GM23248 (cell line): ENCODE results near the gene NR3C2. TPM values are rescaled to one million over a fixed set of nuclear protein-coding genes. Genes with fewer than 3 reads are reported as not detected.
A peak's percentile ranks its signal among the peaks of the same experiment; 100 is the strongest.

Source experiments
- DNase-seq: peaks from one replicate; pipeline ENCODE4 v3.0.0-alpha.2; 2015
- H2AFZ ChIP-seq: fragments of 200-600 bp; sonication (generic); 2 replicates; pipeline ENCODE4 v1.6.1; 2016; ENCODE audit warnings: antibody characterized with exemption
- H3F3A ChIP-seq: fragments of 200-600 bp; sonication (generic); 2 replicates; pipeline ENCODE4 v1.6.1; 2016; ENCODE audit warnings: mild to moderate bottlenecking, antibody characterized with exemption, mixed run types; ENCODE audit not compliant: insufficient read depth
- H3K27ac ChIP-seq: fragments of 200-600 bp; sonication (generic); 2 replicates; pipeline ENCODE4 v1.5.1; 2016; ENCODE audit warnings: mild to moderate bottlenecking
- H3K27me3 ChIP-seq: fragments of 200-600 bp; sonication (generic); replicated peaks from 2 replicates; pipeline ENCODE4 v1.6.1; 2016; ENCODE audit warnings: mild to moderate bottlenecking; ENCODE audit not compliant: insufficient read depth
- H3K36me3 ChIP-seq: fragments of 200-600 bp; sonication (generic); 2 replicates; pipeline ENCODE4 v1.6.1; 2016; ENCODE audit warnings: low read depth, mild to moderate bottlenecking
- H3K4me1 ChIP-seq: fragments of 200-600 bp; sonication (generic); 2 replicates; pipeline ENCODE4 v1.6.1; 2016; ENCODE audit warnings: mild to moderate bottlenecking; ENCODE audit not compliant: insufficient read depth
- H3K4me2 ChIP-seq: fragments of 200-600 bp; sonication (generic); one replicate; pipeline ENCODE4 v1.6.1; 2016; ENCODE audit warnings: mild to moderate bottlenecking; ENCODE audit not compliant: unreplicated experiment
- H3K4me3 ChIP-seq: fragments of 200-600 bp; sonication (generic); 2 replicates; pipeline ENCODE4 v1.5.1; 2016; ENCODE audit warnings: mild to moderate bottlenecking
- H3K79me2 ChIP-seq: fragments of 200-600 bp; sonication (generic); 2 replicates; pipeline ENCODE4 v1.6.1; 2016; ENCODE audit warnings: mild to moderate bottlenecking; ENCODE audit not compliant: insufficient read depth
- H3K9ac ChIP-seq: fragments of 200-600 bp; sonication (generic); 2 replicates; pipeline ENCODE4 v1.6.1; 2016; ENCODE audit warnings: mild to moderate bottlenecking
- H3K9me2 ChIP-seq: fragments of 200-600 bp; sonication (generic); 2 replicates; pipeline ENCODE4 v1.6.1; 2016; ENCODE audit warnings: mixed run types, mild to moderate bottlenecking, moderate library complexity; ENCODE audit not compliant: insufficient read depth
- H3K9me3 ChIP-seq: fragments of 200-600 bp; sonication (generic); one replicate; pipeline ENCODE4 v1.6.1; 2017; ENCODE audit warnings: low read depth
- H4K20me1 ChIP-seq: fragments of 200-600 bp; sonication (generic); 2 replicates; pipeline ENCODE4 v1.6.0; 2016; ENCODE audit not compliant: insufficient read depth
- EZH2 ChIP-seq: fragments of 200-600 bp; sonication (generic); IDR thresholded peaks from 2 replicates; pipeline ENCODE4 v1.6.1; 2018; ENCODE audit warnings: antibody characterized with exemption, mild to moderate bottlenecking; ENCODE audit not compliant: insufficient read depth, poor library complexity, severe bottlenecking
- EZH2phosphoT487 ChIP-seq: fragments of 200-600 bp; sonication (generic); IDR thresholded peaks from 2 replicates; pipeline ENCODE4 v1.6.1; 2018; ENCODE audit warnings: antibody characterized with exemption, moderate library complexity, mild to moderate bottlenecking, low read depth; ENCODE audit not compliant: insufficient read depth
- WGBS, 2 experiments: methylation state at CpG; one replicate each; pipeline ENCODE4 v1.1.6; 2015 to 2017; ENCODE audit warnings: low lambda C conversion rate in 2 of 2, low coverage in 1 of 2; ENCODE audit errors: missing lambda C conversion rate in 2 of 2; 5-methylcytosine and 5-hydroxymethylcytosine counted together
- in situ Hi-C: fragments of 300-500 bp; cut with MboI; formaldehyde crosslinking; loops from 2 replicates; pipeline ENCODE4 v1.15.0; 2020
- polyA plus RNA-seq: library from polyadenylated mRNA; unstranded; fragments of >200 nt; fragmentation: Nextera tagmentation; extraction: Ambion mirVana; gene quantifications from 2 replicates; pipeline ENCODE4 v1.2.1, GENCODE V29; 2016
- total RNA-seq: library from RNA; depleted of rRNA; stranded (reverse); fragments of >200 nt; shearing (Covaris generic); gene quantifications from 2 replicates; pipeline ENCODE4 v1.2.3, GENCODE V29; 2014

The NR3C2 gene
- total and polyA plus RNA-seq, 2 experiments from 2014 or later: 0.04 TPM; not detected in 1

DNA sequence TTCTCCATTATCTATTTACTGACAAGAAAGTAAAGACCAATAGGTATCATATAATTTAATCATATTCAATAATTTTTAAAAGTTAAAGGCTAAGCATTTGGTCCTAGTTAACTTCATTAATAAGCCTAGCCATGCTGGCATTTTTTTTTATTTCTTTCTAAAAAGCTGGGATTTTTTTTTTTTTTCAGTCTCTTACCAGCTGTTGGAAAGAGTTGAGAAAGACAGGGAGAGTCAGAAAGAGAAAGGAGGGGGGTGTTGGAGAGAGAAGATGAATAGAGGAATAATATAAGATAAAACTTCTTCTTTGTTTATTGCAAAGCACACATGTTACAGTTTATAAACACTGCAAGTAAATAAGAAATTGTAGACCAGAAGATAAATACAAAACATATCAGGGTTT, 5.9 kb upstream of the NR3C2 start:
- H3K79me2 ChIP-seq: no peaks in the 10 kb centered on the region
- H3K9ac ChIP-seq: no peak overlapping the region
- H3K4me3 ChIP-seq: no peak overlapping the region
- no peak for DNase-seq
- no peak for TF ChIP-seq EZH2
- TF ChIP-seq EZH2phosphoT487: no peak
- in situ Hi-C loops: no loop called here
- H3K27me3 ChIP-seq: peaks cover 25% of the 10 kb centered on the region
- no peaks in the 10 kb centered on the region for H3K9me2 ChIP-seq
- H2AFZ ChIP-seq: no peak overlapping the region
- H3K4me2 ChIP-seq: no peak overlapping the region
- H4K20me1 ChIP-seq: no peaks in the 10 kb centered on the region
- H3F3A ChIP-seq: peaks cover 14% of the 10 kb centered on the region; the same call in 1 of the 2 replicates
- H3K27ac ChIP-seq: no peak overlapping the region
- H3K4me1 ChIP-seq: 0 out of 2 replicates have a peak, but pooled peaks cover 10% of the 10 kb centered on the region
- no peaks in the 10 kb centered on the region for H3K36me3 ChIP-seq
- no peaks in the 10 kb centered on the region for H3K9me3 ChIP-seq

DNA sequence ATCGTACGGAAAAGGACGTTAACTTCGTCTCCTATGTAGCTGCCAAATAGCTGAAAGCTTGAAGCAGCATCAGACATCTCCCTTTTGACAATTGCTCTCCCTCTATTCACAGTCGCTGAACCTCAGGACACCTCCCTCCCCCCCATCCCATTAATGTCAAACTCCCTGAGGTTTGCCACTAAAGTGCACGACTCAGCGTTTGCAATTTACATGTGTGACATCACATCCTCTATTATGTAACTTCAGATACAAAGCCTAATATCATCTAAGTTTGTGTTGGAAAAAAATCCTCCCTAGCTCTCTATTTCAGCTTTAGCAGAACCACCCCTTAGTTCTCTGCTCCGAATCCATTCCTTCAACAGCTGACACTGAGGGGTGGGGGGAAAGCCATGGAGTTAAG, 5.5 kb upstream of the NR3C2 start:
- 3% methylated on average over 7 to 8 of the region's 8 CpGs for WGBS, 2 experiments
- Histone ChIP-seq H3K79me2 (no peaks in the 10 kb centered on the region), H3K27me3 (peaks cover 29% of the 10 kb centered on the region), H3K9me2 (no peaks in the 10 kb centered on the region), H3K27ac (no peak overlapping the region), H3K9ac (no peak overlapping the region), H3K4me3 (no peak overlapping the region), H3K4me2 (peak overlapping the region; percentile 23), H3F3A (peaks cover 14% of the 10 kb centered on the region; the same call in 1 of the 2 replicates), H3K9me3 (no peaks in the 10 kb centered on the region), H4K20me1 (no peaks in the 10 kb centered on the region), H3K36me3 (no peaks in the 10 kb centered on the region), H3K4me1 (0 out of 2 replicates have a peak, but pooled peaks cover 10% of the 10 kb centered on the region), H2AFZ (no peak overlapping the region)
- peak; percentile 42 for DNase-seq
- in situ Hi-C loops: no loop called here
- TF ChIP-seq EZH2: no peak
- no peak for TF ChIP-seq EZH2phosphoT487

DNA sequence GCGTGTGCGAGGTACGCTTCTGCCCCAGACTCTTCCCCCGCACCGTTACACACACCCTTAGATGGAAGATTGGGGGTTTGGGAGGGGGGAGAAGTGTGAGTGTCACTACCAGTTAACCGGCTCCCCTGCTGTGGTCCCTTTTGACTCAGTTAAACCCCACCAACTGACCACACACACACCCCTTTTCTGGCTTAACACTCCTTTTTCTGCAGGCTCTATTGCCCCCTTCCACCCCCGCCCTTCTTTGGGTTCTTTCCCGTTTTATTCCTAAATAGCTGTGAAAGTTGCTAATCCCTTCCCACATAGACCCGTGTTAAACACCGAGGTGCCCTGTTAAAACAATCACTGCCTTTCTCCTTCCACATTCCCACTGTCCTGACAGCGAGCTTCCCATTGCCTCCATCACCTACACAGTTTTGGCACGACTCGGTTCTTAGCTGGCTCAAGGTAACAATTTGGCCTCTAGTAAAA, 3.7 kb upstream of the NR3C2 start:
- DNase-seq: no peak
- no peaks in the 10 kb centered on the region for H4K20me1 ChIP-seq
- H3K79me2 ChIP-seq: no peaks in the 10 kb centered on the region
- H3K27ac ChIP-seq: no peak overlapping the region
- 0 out of 2 replicates have a peak, but pooled peaks cover 10% of the 10 kb centered on the region for H3K4me1 ChIP-seq
- H3K4me3 ChIP-seq: peak overlapping the region; percentile 93
- TF ChIP-seq EZH2phosphoT487 (no peak), EZH2 (no peak)
- H3K36me3 ChIP-seq: no peaks in the 10 kb centered on the region
- no peaks in the 10 kb centered on the region for H3K9me3 ChIP-seq
- H3K27me3 ChIP-seq: peaks cover 42% of the 10 kb centered on the region
- H3K9ac ChIP-seq: no peak overlapping the region
- peak overlapping the region; percentile 96 for H3K4me2 ChIP-seq
- WGBS, 2 experiments: 11% methylated on average over 12 to 13 of the region's 13 CpGs
- in situ Hi-C loops: no loop called here
- H3K9me2 ChIP-seq: no peaks in the 10 kb centered on the region
- H3F3A ChIP-seq: peaks cover 14% of the 10 kb centered on the region; the same call in 1 of the 2 replicates
- H2AFZ ChIP-seq: peak overlapping the region; percentile 59; the same call in 1 of the 2 replicates

DNA sequence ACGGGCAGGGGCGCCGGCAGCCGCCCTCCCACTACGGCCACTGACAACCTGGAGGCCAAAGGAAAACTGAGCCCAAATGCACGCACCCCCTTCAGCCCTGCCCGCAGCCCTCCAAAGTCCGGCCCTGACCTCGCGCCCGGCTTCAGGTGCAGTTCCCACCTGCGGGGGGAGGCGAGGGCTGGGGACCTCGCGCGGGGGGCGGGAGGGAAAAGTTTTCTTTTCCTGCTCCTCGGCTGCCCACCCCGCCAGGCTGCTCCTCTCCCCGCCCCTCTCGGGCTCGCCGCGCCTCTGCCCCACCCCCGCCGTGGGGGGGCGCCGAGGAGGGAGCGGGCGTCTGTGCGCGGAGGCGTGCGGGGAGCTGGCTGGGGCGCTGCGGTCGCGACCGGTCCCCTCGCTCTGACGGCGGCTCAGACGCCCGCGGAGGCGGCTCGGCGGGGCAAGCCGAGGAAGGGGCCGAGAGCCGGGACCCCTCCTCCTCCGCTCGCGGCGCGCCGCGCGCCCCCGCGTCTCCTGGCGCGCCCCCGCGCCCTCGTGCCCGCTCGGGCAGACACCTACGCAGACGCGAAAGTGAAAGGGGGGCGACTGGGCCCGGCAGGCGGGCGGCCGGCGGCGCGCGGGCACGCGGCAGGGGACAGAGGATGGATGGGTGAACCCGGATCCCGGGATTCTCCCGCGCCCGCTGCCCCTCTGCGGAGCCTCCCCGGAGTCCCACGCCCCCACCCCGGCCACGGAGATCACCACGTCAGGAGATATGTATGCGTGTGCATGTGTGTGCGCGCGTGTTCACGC, 3.1 kb upstream of the NR3C2 start:
- H3K36me3 ChIP-seq: no peaks in the 10 kb centered on the region
- H3K27ac ChIP-seq: no peak overlapping the region
- H3K4me2 ChIP-seq: peak overlapping the region; percentile 96
- H3K79me2 ChIP-seq: no peaks in the 10 kb centered on the region
- WGBS, 2 experiments: 0 to 2% methylated on average over 28 to 46 of the region's 98 CpGs
- H4K20me1 ChIP-seq: no peaks in the 10 kb centered on the region
- in situ Hi-C loops: no loop called here
- H3K27me3 ChIP-seq: peaks cover 49% of the 10 kb centered on the region
- no peak for TF ChIP-seq EZH2
- no peak for TF ChIP-seq EZH2phosphoT487
- H3K9me3 ChIP-seq: no peaks in the 10 kb centered on the region
- H2AFZ ChIP-seq: peak overlapping the region; percentile 59
- H3K9ac ChIP-seq: no peak overlapping the region
- peak; percentile 42 for DNase-seq
- peak overlapping the region; percentile 93 for H3K4me3 ChIP-seq
- peaks cover 14% of the 10 kb centered on the region; the same call in 1 of the 2 replicates for H3F3A ChIP-seq
- H3K4me1 ChIP-seq: 0 out of 2 replicates have a peak, but pooled peaks cover 10% of the 10 kb centered on the region
- H3K9me2 ChIP-seq: no peaks in the 10 kb centered on the region
